ENCODE results near the gene ZBTB8OS. TPM values are rescaled to one million over a fixed set of nuclear protein-coding genes. Genes with fewer than 3 reads are reported as not detected.

Gene ZBTB8OS
- total RNA-seq, 2 donors from 2014 or later = 42.4 to 45.7 TPM

- H3K4me1 ChIP-seq = no peaks in the 10 kb centered on the region
- TF ChIP-seq CTCF (IDR thresholded peaks at IDR 0.05) = no peak
- intact Hi-C loops (cut with DNase I) = no loop called here
- no peak overlapping the region for H3K9ac ChIP-seq (ENCODE audit: low read depth in 2 of 2, low read length in 2 of 2)
- H3K27me3 ChIP-seq = no peaks in the 10 kb centered on the region
- DNase-seq = no peak
- no peak overlapping the region for H3K4me3 ChIP-seq
- H3K9me3 ChIP-seq = no peaks in the 10 kb centered on the region
- no peaks in the 10 kb centered on the region for H3K36me3 ChIP-seq
- H3K27ac ChIP-seq = no peak overlapping the region
These were observed 50.3 kb downstream of the ZBTB8OS start for GRCh38 chr1:32600034-32600433.

- Histone ChIP-seq H3K27me3 (no peaks in the 10 kb centered on the region), H3K4me1 (no peaks in the 10 kb centered on the region), H3K9ac (ENCODE audit: low read depth in 2 of 2, low read length in 2 of 2) (no peak overlapping the region), H3K27ac (no peak overlapping the region), H3K9me3 (no peaks in the 10 kb centered on the region), H3K4me3 (no peak overlapping the region), H3K36me3 (no peaks in the 10 kb centered on the region)
- DNase-seq = no peak
- no peak for TF ChIP-seq CTCF (IDR thresholded peaks at IDR 0.05)
- intact Hi-C loops (cut with DNase I) = no loop called here
These were observed 57.4 kb downstream of the ZBTB8OS start for GRCh38 chr1:32592943-32593342.

- no peak for DNase-seq
- H3K36me3 ChIP-seq = no peaks in the 10 kb centered on the region
- no peaks in the 10 kb centered on the region for H3K9me3 ChIP-seq
- H3K4me1 ChIP-seq = no peaks in the 10 kb centered on the region
- TF ChIP-seq CTCF (IDR thresholded peaks at IDR 0.05) = no peak
- H3K27ac ChIP-seq = no peak overlapping the region
- no peaks in the 10 kb centered on the region for H3K27me3 ChIP-seq
- H3K9ac ChIP-seq (ENCODE audit: low read depth in 2 of 2, low read length in 2 of 2) = no peak overlapping the region
- intact Hi-C loops (cut with DNase I) = no loop called here
- H3K4me3 ChIP-seq = no peak overlapping the region
These were observed 69.9 kb downstream of the ZBTB8OS start for GRCh38 chr1:32580348-32581017.

Other genes starting within 250 kb of the ZBTB8OS start
- gene ZBTB8B, start 185.5 kb downstream of the ZBTB8OS start, total RNA-seq = not detected
- 1 to 10 TPM; 6.5 to 7.1 TPM for gene ZBTB8A, start 111.1 kb downstream of the ZBTB8OS start, total RNA-seq
- 100 to 1,000 TPM; 155 to 171 TPM for gene RBBP4, start 658 bp upstream of the ZBTB8OS start, total RNA-seq
- 10 to 100 TPM in 1 of 2 donors, 1 to 10 TPM in 1; 6.6 to 10.6 TPM for gene SYNC, start 52.2 kb upstream of the ZBTB8OS start, total RNA-seq
- gene YARS1, start 166.8 kb upstream of the ZBTB8OS start, total RNA-seq = 100 to 1,000 TPM in 1 of 2 donors, 10 to 100 TPM in 1; 60.2 to 116 TPM
- 10 to 100 TPM; 19.0 to 24.9 TPM for gene S100PBP, start 167.1 kb upstream of the ZBTB8OS start, total RNA-seq
- under 1 TPM; 0.45 to 0.64 TPM for gene FNDC5, start 220.4 kb upstream of the ZBTB8OS start, total RNA-seq
- 1 to 10 TPM; 1.6 to 3.0 TPM for gene HPCA, start 235.9 kb upstream of the ZBTB8OS start, total RNA-seq

Measured in colonic mucosa (tissue), 4 donors.